SK-N-SH (cell line): Measurements from ENCODE around the gene OR5V1. TPM values are rescaled to one million over a fixed set of nuclear protein-coding genes. Genes with fewer than 3 reads are reported as not detected.

Experiments
- CTCF ChIA-PET: fragments of 300-600, 350-600 bp; formaldehyde crosslinking; extraction: SDS; loops from one replicate; lab custom pipeline; 2021; lab: Yijun Ruan, JAX
- POLR2A ChIA-PET: fragments of 350-600 bp; sonication (Branson Sonifier 250); formaldehyde crosslinking; extraction: SDS; loops from one replicate; lab custom pipeline; 2020; ENCODE audit warnings: antibody characterized with exemption, inconsistent platforms; lab: Yijun Ruan, JAX
- DNase-seq: peaks from one replicate; pipeline ENCODE4 v3.0.0; 2012
- H2AFZ ChIP-seq: fragments of 200-600 bp; sonication (generic); 2 replicates; pipeline ENCODE4 v1.8.1; 2016; ENCODE audit warnings: antibody characterized with exemption, mild to moderate bottlenecking, low read depth
- H3F3A ChIP-seq: fragments of 200-600 bp; sonication (generic); replicated peaks from 2 replicates; pipeline ENCODE3; 2016; ENCODE audit warnings: antibody characterized with exemption, mild to moderate bottlenecking; ENCODE audit not compliant: insufficient read depth
- H3K27ac ChIP-seq, 2 experiments: fragments of 200-500 bp in 1 of 2; fragments of 200-600 bp in 1 of 2; sonication (Bioruptor generic) in 1 of 2; sonication (generic), shearing (Covaris generic) in 1 of 2; 2 replicates each; pipeline versions ENCODE4 v1.5.1 to v1.6.1; 2014 to 2016; ENCODE audit warnings: low read depth in 2 of 2, inconsistent platforms in 1 of 2, low read length in 1 of 2, mild to moderate bottlenecking in 1 of 2, mixed read lengths in 1 of 2
- H3K27me3 ChIP-seq: fragments of 200-600 bp; sonication (generic), shearing (Covaris generic); 2 replicates; pipeline ENCODE4 v1.6.1; 2016; ENCODE audit warnings: mixed run types; ENCODE audit not compliant: insufficient read depth
- H3K36me3 ChIP-seq, 2 experiments: fragments of 200-500 bp in 1 of 2; fragments of 200-600 bp in 1 of 2; sonication (Bioruptor generic) in 1 of 2; sonication (generic) in 1 of 2; replicated peaks in 1 of 2; 2 replicates each; pipeline versions ENCODE3 to v1.5.1; 2014 to 2016; ENCODE audit warnings: low read length in 1 of 2, mild to moderate bottlenecking in 1 of 2; ENCODE audit not compliant: insufficient read depth in 2 of 2, control insufficient read depth in 1 of 2
- H3K4me1 ChIP-seq, 2 experiments: fragments of 200-500 bp in 1 of 2; fragments of 200-600 bp in 1 of 2; sonication (Bioruptor generic) in 1 of 2; sonication (generic), shearing (Covaris generic) in 1 of 2; 2 replicates each; pipeline versions ENCODE4 v1.5.1 to v1.6.1; 2014 to 2016; ENCODE audit warnings: low read depth in 1 of 2, low read length in 1 of 2, mixed run types in 1 of 2; ENCODE audit not compliant: insufficient read depth in 2 of 2, control insufficient read depth in 1 of 2
- H3K4me2 ChIP-seq: fragments of 200-600 bp; sonication (generic), shearing (Covaris generic); 2 replicates; pipeline ENCODE4 v1.6.1; 2017; ENCODE audit warnings: mixed run types
- H3K4me3 ChIP-seq, 2 experiments: fragments of 200-500 bp in 1 of 2; fragments of 200-600 bp in 1 of 2; sonication (Bioruptor generic) in 1 of 2; sonication (generic), shearing (Covaris generic) in 1 of 2; 2 replicates each; pipeline versions ENCODE4 v1.5.1 to v1.8.1; 2014 to 2016; ENCODE audit warnings: low read depth in 2 of 2, inconsistent platforms in 1 of 2, low read length in 1 of 2, mild to moderate bottlenecking in 1 of 2, mixed read lengths in 1 of 2, moderate library complexity in 1 of 2
- H3K79me2 ChIP-seq: fragments of 200-600 bp; sonication (generic); 2 replicates; pipeline ENCODE4 v1.8.1; 2017; ENCODE audit warnings: mild to moderate bottlenecking; ENCODE audit not compliant: insufficient read depth
- H3K9ac ChIP-seq: fragments of 200-600 bp; sonication (generic); 2 replicates; pipeline ENCODE4 v1.6.1; 2017; ENCODE audit warnings: mixed run types
- H3K9me2 ChIP-seq: fragments of 200-600 bp; sonication (generic); 2 replicates; pipeline ENCODE4 v1.6.1; 2017; ENCODE audit warnings: mixed run types
- H3K9me3 ChIP-seq: fragments of 200-600 bp; sonication (generic); 2 replicates; pipeline ENCODE4 v1.6.1; 2017; ENCODE audit warnings: mixed run types, mild to moderate bottlenecking, moderate library complexity
- H4K20me1 ChIP-seq: fragments of 200-600 bp; sonication (generic); 2 replicates; pipeline ENCODE4 v1.6.1; 2017; ENCODE audit warnings: mild to moderate bottlenecking, mixed run types; ENCODE audit not compliant: insufficient read depth
- CHD2 ChIP-seq: fragments of 150-350 bp; IDR thresholded peaks from 2 replicates; pipeline ENCODE4 v1.6.1; 2018; ENCODE audit warnings: low read length; ENCODE audit not compliant: partially characterized antibody
- CTCF ChIP-seq: fragments of 200-600 bp; sonication (generic); IDR thresholded peaks from 2 replicates; pipeline ENCODE4 v1.6.1; 2017; ENCODE audit warnings: antibody characterized with exemption, mild to moderate bottlenecking, moderate library complexity
- EP300 ChIP-seq, 2 experiments: IDR thresholded peaks; 2 replicates each; pipeline versions ENCODE4 v1.4.0 to v1.6.1; 2012; ENCODE audit warnings: borderline replicate concordance in 1 of 2, low read depth in 1 of 2, low read length in 1 of 2
- EZH2phosphoT487 ChIP-seq: fragments of 200-600 bp; sonication (generic); IDR thresholded peaks from 2 replicates; pipeline ENCODE4 v1.6.1; 2017; ENCODE audit warnings: low read depth, mixed run types, mild to moderate bottlenecking, antibody characterized with exemption, moderate library complexity, borderline replicate concordance
- GABPA ChIP-seq: IDR thresholded peaks from 2 replicates; pipeline ENCODE4 v1.4.0; 2012; ENCODE audit warnings: low read depth, mild to moderate bottlenecking
- IRF3 ChIP-seq: fragments of 150-350 bp; IDR thresholded peaks from 2 replicates; pipeline ENCODE4 v1.6.1; 2016; ENCODE audit warnings: mild to moderate bottlenecking, low read depth, low read length
- MAX ChIP-seq: IDR thresholded peaks from 2 replicates; pipeline ENCODE4 v1.4.0; 2012; ENCODE audit warnings: low read depth
- MXI1 ChIP-seq: IDR thresholded peaks from 2 replicates; pipeline ENCODE4 v1.6.1; 2012; ENCODE audit warnings: mild to moderate bottlenecking, low read depth, low read length, improper control_type of control experiment
- NRF1 ChIP-seq: IDR thresholded peaks from 2 replicates; pipeline ENCODE4 v1.6.1; 2012; ENCODE audit warnings: low read depth, mild to moderate bottlenecking, low read length
- PBX3 ChIP-seq: IDR thresholded peaks from 2 replicates; pipeline ENCODE4; 2012
- POLR2AphosphoS5 ChIP-seq: IDR thresholded peaks from 2 replicates; pipeline ENCODE4 v1.6.1; 2012; ENCODE audit warnings: low read depth, low read length
- RAD21 ChIP-seq: IDR thresholded peaks from 2 replicates; pipeline ENCODE4 v1.6.1; 2012; ENCODE audit warnings: mild to moderate bottlenecking, low read length
- RFX5 ChIP-seq: IDR thresholded peaks from 2 replicates; pipeline ENCODE4 v1.6.1; 2012; ENCODE audit warnings: mild to moderate bottlenecking, improper control_type of control experiment, low read length
- RXRA ChIP-seq: IDR thresholded peaks from 2 replicates; pipeline ENCODE4 v1.4.0; 2012; ENCODE audit warnings: low read depth, mild to moderate bottlenecking, borderline replicate concordance
- SIN3A ChIP-seq: IDR thresholded peaks from 2 replicates; pipeline ENCODE4 v1.6.1; 2012; ENCODE audit warnings: low read depth, mild to moderate bottlenecking, low read length, moderate library complexity, borderline replicate concordance
- TAF1 ChIP-seq: IDR thresholded peaks from 2 replicates; pipeline ENCODE4 v1.6.1; 2012; ENCODE audit warnings: low read depth, mild to moderate bottlenecking, low read length, moderate library complexity, borderline replicate concordance
- TEAD4 ChIP-seq: IDR thresholded peaks from 2 replicates; pipeline ENCODE4 v1.4.0; 2012; ENCODE audit warnings: mild to moderate bottlenecking, borderline replicate concordance; ENCODE audit not compliant: insufficient read depth
- YY1 ChIP-seq: IDR thresholded peaks from 2 replicates; pipeline ENCODE4 v1.4.0; 2012; ENCODE audit warnings: low read depth, mild to moderate bottlenecking
- ZBTB33 ChIP-seq: IDR thresholded peaks from 2 replicates; pipeline ENCODE4 v1.4.0; 2012; ENCODE audit warnings: low read depth, borderline replicate concordance
- WGBS: methylation state at CpG from one replicate; pipeline ENCODE4 v1.1.6; 2017; ENCODE audit warnings: low lambda C conversion rate; 5-methylcytosine and 5-hydroxymethylcytosine counted together
- polyA plus RNA-seq, 3 experiments: library from polyadenylated mRNA; depleted of rRNA; stranded (reverse); fragments of >200 nt; gene quantifications; 2 replicates each; pipeline ENCODE4 v1.2.3, GENCODE V29; 2012

Gene OR5V1
- polyA plus RNA-seq, 1 of the 3 experiments (the other 2 are of a cell fraction), result not detected

- Histone ChIP-seq H3K4me2 (no peak overlapping the region), H3K27me3 (peaks cover 35% of the 10 kb centered on the region; the same call in 1 of the 2 replicates), H3K4me3 (no peak overlapping the region), H3K9ac (no peak overlapping the region), H3K79me2 (no peaks in the 10 kb centered on the region), H4K20me1 (no peaks in the 10 kb centered on the region), H3K27ac (no peak overlapping the region), H2AFZ (no peak overlapping the region), H3K4me1 (no peaks in the 10 kb centered on the region)
- POLR2A ChIA-PET, result no interaction called here
- TF ChIP-seq CTCF (peak; percentile 37), ZBTB33 (no peak), RAD21 (0 out of 2 replicates have a peak, but pooled peaks have one; percentile 29)
- TF ChIP-seq, all 33 proteins: peak for 2
- no peak for DNase-seq
- CTCF ChIA-PET, result interaction anchor here (0.8 kb wide), 1 partner anchor 227 kb away, joined by 3 read pairs; no protein-coding TSS in a partner anchor
- Histone ChIP-seq H3K9me2 (no peaks in the 10 kb centered on the region), H3F3A (no peaks in the 10 kb centered on the region), H3K9me3 (no peaks in the 10 kb centered on the region; the same call in 1 of the 2 replicates), H3K36me3 (no peaks in the 10 kb centered on the region)
These were observed 7.3 kb upstream of the OR5V1 start for GRCh38 chr6:29376003-29376402.

- no peak for DNase-seq
- Histone ChIP-seq H3K27me3 (peaks cover 32% of the 10 kb centered on the region; the same call in 1 of the 2 replicates), H3K4me3 (no peak within 1 kb of the TSS), H3K9me3 (no peaks in the 10 kb centered on the region; the same call in 1 of the 2 replicates), H3K9me2 (no peaks in the 10 kb centered on the region), H2AFZ (no peak within 1 kb of the TSS), H3K27ac (no peak within 1 kb of the TSS), H3K79me2 (no peaks in the 10 kb centered on the region), H3K4me2 (no peak within 1 kb of the TSS), H3K9ac (no peak within 1 kb of the TSS), H4K20me1 (no peaks in the 10 kb centered on the region), H3K36me3 (no peaks in the 10 kb centered on the region), H3K4me1 (no peaks in the 10 kb centered on the region), H3F3A (no peaks in the 10 kb centered on the region)
- POLR2A ChIA-PET, result no interaction called here
- WGBS, result 3% methylated on average over 1 of the region's 1 CpG
- CTCF ChIA-PET, result no interaction called here
- TF ChIP-seq IRF3, result no peak
- no peak for TF ChIP-seq POLR2AphosphoS5
- TF ChIP-seq ZBTB33, result no peak
- TF ChIP-seq NRF1, result no peak
- no peak for TF ChIP-seq SIN3A
- TF ChIP-seq YY1, result no peak
- TF ChIP-seq TAF1, result no peak
- no peak for TF ChIP-seq MAX
- TF ChIP-seq PBX3, result no peak
- no peak for TF ChIP-seq CHD2
- TF ChIP-seq TEAD4, result no peak
- no peak for TF ChIP-seq RXRA
- TF ChIP-seq EZH2phosphoT487, result no peak
- no peak for TF ChIP-seq GABPA
- no peak for TF ChIP-seq MXI1
- TF ChIP-seq EP300 (IDR thresholded peaks at IDR 0.05; ENCODE audit: borderline replicate concordance in 1 of 2, low read depth in 1 of 2, low read length in 1 of 2), result no peak
- TF ChIP-seq RFX5, result no peak
These were observed 6.5 kb upstream of the OR5V1 start, which contains the start of gene OR12D3 for GRCh38 chr6:29375191-29375590. Gene OR12D3 (minus strand): TSS chr6:29375291. CDS start chr6:29375287, 4 bp downstream.
